B cell (primary cell): Measurements from ENCODE around the gene WDR53. TPM values are rescaled to one million over a fixed set of nuclear protein-coding genes. Genes with fewer than 3 reads are reported as not detected.

Experiments used
- ATAC-seq: fragments of 200-7000 bp; cut with Tn5 transposase; one replicate; pipeline ENCODE4 v1.10.0; 2021; ENCODE audit warnings: low read depth, mild to moderate bottlenecking, moderate number of reproducible peaks, moderate library complexity
- CTCF ChIA-PET: fragments of 350-600 bp; sonication (Branson Sonifier 250); formaldehyde crosslinking; loops from one replicate; lab custom pipeline; 2021; ENCODE audit warnings: antibody characterized with exemption, inconsistent platforms; lab: Charles Lee
- POLR2A ChIA-PET: fragments of 350-600 bp; sonication (Branson Sonifier 250); formaldehyde crosslinking; loops from one replicate; lab custom pipeline; 2021; ENCODE audit warnings: antibody characterized with exemption; lab: Charles Lee
- DNase-seq: peaks from one replicate; pipeline ENCODE4 v3.0.0; 2013
- H2AFZ ChIP-seq: 2 replicates; pipeline ENCODE4 v1.6.1; 2012; ENCODE audit warnings: mild to moderate bottlenecking, low read depth, low read length; ENCODE audit not compliant: insufficient read depth, poor library complexity, severe bottlenecking
- H3K27ac ChIP-seq, 2 donors: 1 replicate in 1 of 2; 2 replicates in 1 of 2; pipeline ENCODE4 v1.5.1; 2012 to 2013; ENCODE audit warnings: low read length in 2 of 2, mild to moderate bottlenecking in 2 of 2, moderate library complexity in 1 of 2
- H3K27me3 ChIP-seq, 4 experiments: fragments of 200-600 bp in 1 of 4; sonication (generic) in 1 of 4; replicated peaks in 1 of 4; 1 replicate in 2 of 4; 2 replicates in 2 of 4; pipeline versions ENCODE4 v1.6.1 to v1.7.0; 2013 to 2016; ENCODE audit warnings: low read length in 3 of 4, mild to moderate bottlenecking in 2 of 4, mixed read lengths in 1 of 4, moderate library complexity in 1 of 4; ENCODE audit not compliant: insufficient read depth in 4 of 4, control insufficient read depth in 3 of 4; ENCODE audit errors: control extremely low read depth in 1 of 4
- H3K36me3 ChIP-seq, 2 experiments: replicated peaks in 1 of 2; 1 replicate in 1 of 2; 2 replicates in 1 of 2; pipeline versions ENCODE4 v1.6.1 to v1.7.1; 2013; ENCODE audit warnings: low read length in 1 of 2; ENCODE audit not compliant: insufficient read depth in 2 of 2, control insufficient read depth in 1 of 2; ENCODE audit errors: control extremely low read depth in 1 of 2, extremely low read depth in 1 of 2
- H3K4me1 ChIP-seq, 2 donors: fragments of 200-600 bp in 1 of 2; sonication (generic) in 1 of 2; 1 replicate in 1 of 2; 2 replicates in 1 of 2; pipeline versions ENCODE4 v1.5.1 to v1.6.1; 2013 to 2017; ENCODE audit warnings: low read length in 2 of 2; ENCODE audit not compliant: control insufficient read depth in 2 of 2, insufficient read depth in 2 of 2
- H3K4me2 ChIP-seq: replicated peaks from 2 replicates; pipeline ENCODE3; 2012; ENCODE audit warnings: mild to moderate bottlenecking, low read depth, low read length; ENCODE audit not compliant: poor library complexity, severe bottlenecking
- H3K4me3 ChIP-seq, 5 experiments: fragments of 200-600 bp in 1 of 5; sonication (generic) in 1 of 5; 1 replicate in 3 of 5; 2 replicates in 2 of 5; pipeline versions ENCODE4 v1.5.1 to v1.7.0; 2011 to 2016; ENCODE audit warnings: low read length in 4 of 5, mild to moderate bottlenecking in 4 of 5, low read depth in 2 of 5, control low read depth in 1 of 5, moderate library complexity in 1 of 5; ENCODE audit not compliant: insufficient read depth in 1 of 5; ENCODE audit errors: control extremely low read depth in 1 of 5, extremely low read depth in 1 of 5
- H3K79me2 ChIP-seq: fragments of 200-600 bp; sonication (generic); one replicate; pipeline ENCODE4 v1.6.0; 2016; ENCODE audit warnings: low read length; ENCODE audit not compliant: control insufficient read depth, insufficient read depth
- H3K9ac ChIP-seq: fragments of 200-600 bp; sonication (generic); 2 replicates; pipeline ENCODE4 v1.6.1; 2017; ENCODE audit warnings: mild to moderate bottlenecking, low read length, moderate library complexity
- H3K9me3 ChIP-seq, 3 donors: one replicate each; pipeline versions ENCODE4 v1.6.1 to v1.7.1; 2013; ENCODE audit warnings: low read length in 2 of 3; ENCODE audit not compliant: control insufficient read depth in 2 of 3, insufficient read depth in 1 of 3; ENCODE audit errors: control extremely low read depth in 1 of 3
- H4K20me1 ChIP-seq: 2 replicates; pipeline ENCODE4 v1.6.0; 2012; ENCODE audit warnings: mild to moderate bottlenecking, low read length; ENCODE audit not compliant: insufficient read depth, control insufficient read depth, poor library complexity, severe bottlenecking
- H3K27ac Mint-ChIP-seq: one replicate; pipeline ENCODE4 v1.8.0; 2021; ENCODE audit warnings: mixed read lengths
- H3K27me3 Mint-ChIP-seq: one replicate; pipeline ENCODE4 v1.8.0; 2021; ENCODE audit warnings: mixed read lengths
- H3K4me1 Mint-ChIP-seq: one replicate; pipeline ENCODE4 v1.8.0; 2021; ENCODE audit warnings: mixed read lengths
- H3K4me3 Mint-ChIP-seq: one replicate; pipeline ENCODE4 v1.8.0; 2021; ENCODE audit warnings: mixed read lengths
- H3K9me3 Mint-ChIP-seq: one replicate; pipeline ENCODE4 v1.8.0; 2022; ENCODE audit warnings: mixed read lengths; ENCODE audit not compliant: insufficient read depth
- CTCF ChIP-seq: fragments of 200-600 bp; IDR thresholded peaks from one replicate; pipeline ENCODE4 v1.8.0; 2022; ENCODE audit warnings: antibody characterized with exemption, mild to moderate bottlenecking
- EZH2 ChIP-seq: IDR thresholded peaks from 2 replicates; pipeline ENCODE4 v1.6.1; 2012; ENCODE audit warnings: borderline replicate concordance, low read depth, mild to moderate bottlenecking, moderate library complexity, low read length; ENCODE audit not compliant: insufficient read depth, poor library complexity, severe bottlenecking
- WGBS: methylation state at CpG from one replicate; pipeline ENCODE4 v1.1.5; 2013; ENCODE audit warnings: missing lambda C conversion rate; ENCODE audit not compliant: insufficient coverage; 5-methylcytosine and 5-hydroxymethylcytosine counted together
- intact Hi-C: fragments of 100-400 bp; cut with micrococcal nuclease; formaldehyde crosslinking; loops from one replicate; pipeline ENCODE4 v1.10.0; 2022
- polyA plus RNA-seq: library from polyadenylated mRNA; depleted of rRNA; stranded (reverse); fragments of >200 nt; gene quantifications from 2 replicates; pipeline ENCODE4 v1.2.3, GENCODE V29; 2012
- total RNA-seq, 2 donors: library from RNA; stranded (reverse); fragments of 120-200 nt in 1 of 2; gene quantifications; 1 replicate in 1 of 2; 2 replicates in 1 of 2; pipeline versions ENCODE4 v1.2.3 to v1.2.4, GENCODE V29; 2013 to 2022

Gene WDR53
- total and polyA plus RNA-seq, 2 donors (not counting 1 experiment from before 2014, with no cell fraction given): 8.2 to 18.2 TPM

- no peaks in the 10 kb centered on the region for H4K20me1 ChIP-seq
Observed at GRCh38 chr3:196602673-196603072, 34.3 kb upstream of the WDR53 start.

GRCh38 chr3:196600359-196600758 lies 32.0 kb upstream of the WDR53 start:
- H3K27ac ChIP-seq: no peak overlapping the region
- H3K9me3 ChIP-seq: no peaks in the 10 kb centered on the region
- DNase-seq: no peak
- WGBS: 100% methylated on average over 3 of the region's 7 CpGs
- Mint-ChIP-seq H3K4me1 (peaks cover 17% of the 10 kb centered on the region), H3K9me3 (no peaks in the 10 kb centered on the region), H3K27me3 (peaks cover 15% of the 10 kb centered on the region), H3K27ac (no peak overlapping the region), H3K4me3 (no peak overlapping the region)
- H3K4me1 ChIP-seq: peaks cover 0 to 3% of the 10 kb centered on the region in 2 donors
- H3K36me3 ChIP-seq: no peaks in the 10 kb centered on the region
- intact Hi-C loops: loop anchor here (10.0 kb wide), 1 partner anchor 234 kb away; no protein-coding TSS in a partner anchor
- no peak overlapping the region for H3K4me2 ChIP-seq
- POLR2A ChIA-PET: no interaction called here
- no peak overlapping the region for H3K9ac ChIP-seq
- H3K27me3 ChIP-seq: peaks cover 0 to 4% (median 2%) of the 10 kb centered on the region in 4 experiments
- TF ChIP-seq EZH2 (no peak), CTCF (no peak)
- H3K4me3 ChIP-seq: no peak overlapping the region
- H2AFZ ChIP-seq: no peak overlapping the region
- no peaks in the 10 kb centered on the region for H4K20me1 ChIP-seq
- H3K79me2 ChIP-seq: no peaks in the 10 kb centered on the region
- CTCF ChIA-PET: interaction anchor here (1.4 kb wide), 1 partner anchor 9 kb away, joined by 5 read pairs; no protein-coding TSS in a partner anchor
- ATAC-seq: no peak

More at GRCh38 chr3:196602673-196603072, 34.3 kb upstream of the WDR53 start:
- H3K9me3 ChIP-seq: no peaks in the 10 kb centered on the region
- CTCF ChIA-PET: interaction anchor here (1.1 kb wide), 1 partner anchor 11 kb away, joined by 3 read pairs; no protein-coding TSS in a partner anchor
- H3K4me3 ChIP-seq: no peak overlapping the region
- POLR2A ChIA-PET: no interaction called here
- WGBS: 97% methylated on average over 5 of the region's 6 CpGs
- TF ChIP-seq CTCF: no peak
- no peak for TF ChIP-seq EZH2
- no peaks in the 10 kb centered on the region for H3K79me2 ChIP-seq
- no peak overlapping the region for H3K9ac ChIP-seq
- H3K4me1 ChIP-seq: peaks cover 0 to 3% of the 10 kb centered on the region in 2 donors
- intact Hi-C loops: loop anchor here (10.0 kb wide), 1 partner anchor 232 kb away; no protein-coding TSS in a partner anchor
- ATAC-seq: no peak
- Mint-ChIP-seq H3K27me3 (peaks cover 7% of the 10 kb centered on the region), H3K9me3 (no peaks in the 10 kb centered on the region), H3K4me3 (no peak overlapping the region), H3K4me1 (peaks cover 17% of the 10 kb centered on the region), H3K27ac (no peak overlapping the region)
- H3K27ac ChIP-seq: no peak overlapping the region
- DNase-seq: no peak
- H2AFZ ChIP-seq: no peak overlapping the region
- H3K27me3 ChIP-seq: no peaks in the 10 kb centered on the region
- no peaks in the 10 kb centered on the region for H3K36me3 ChIP-seq
- no peak overlapping the region for H3K4me2 ChIP-seq
